ENCODE results near the gene ARL17B.
"Not testable (repeated sequence)": the region's sequence is repeated elsewhere in the genome, so short reads cannot be mapped to it uniquely, and the experiment has no call there.

Gene ARL17B

GRCh38 chr17:46266656-46267544 is 94.7 kb downstream of the ARL17B start:
- no peaks in the 10 kb centered on the region for H3K36me3 ChIP-seq (ENCODE audit: control insufficient read depth, insufficient read depth, low read length)
- 1 to 2% methylated on average over 84 to 86 of the region's 116 CpGs for WGBS, 2 experiments (ENCODE audit: insufficient coverage in 2 of 2)
- peaks cover 20% of the 10 kb centered on the region for H3K4me1 ChIP-seq (ENCODE audit: control insufficient read depth, insufficient read depth, low read length, poor library complexity, severe bottlenecking)
- H3K4me3 ChIP-seq (ENCODE audit: extremely low read depth, insufficient read depth, low read length, poor library complexity, severe bottlenecking) = peak overlapping the region; percentile 63
- peak overlapping the region; percentile 78 for H3K27ac ChIP-seq (ENCODE audit: low read depth, low read length, severe bottlenecking)
- H3K9me3 ChIP-seq (ENCODE audit: control insufficient read depth, low read length) = no peaks in the 10 kb centered on the region

- 23 to 25% methylated on average over 15 to 19 of the region's 21 CpGs for WGBS, 2 experiments (ENCODE audit: insufficient coverage in 2 of 2)
- H3K9me3 ChIP-seq (ENCODE audit: control insufficient read depth, low read length); H3K36me3 ChIP-seq (ENCODE audit: control insufficient read depth, insufficient read depth, low read length): not testable (repeated sequence)
- peak overlapping the region; percentile 78 for H3K27ac ChIP-seq (ENCODE audit: low read depth, low read length, severe bottlenecking)
- peak overlapping the region; percentile 63 for H3K4me3 ChIP-seq (ENCODE audit: extremely low read depth, insufficient read depth, low read length, poor library complexity, severe bottlenecking)
- H3K4me1 ChIP-seq (ENCODE audit: control insufficient read depth, insufficient read depth, low read length, poor library complexity, severe bottlenecking) = peaks cover 20% of the 10 kb centered on the region
These were observed 95.4 kb downstream of the ARL17B start for GRCh38 chr17:46266063-46266655.

- no peaks in the 10 kb centered on the region for H3K36me3 ChIP-seq (ENCODE audit: control insufficient read depth, insufficient read depth, low read length)
- H3K27ac ChIP-seq (ENCODE audit: low read depth, low read length, severe bottlenecking) = peak overlapping the region; percentile 91
- H3K4me1 ChIP-seq (ENCODE audit: control insufficient read depth, insufficient read depth, low read length, poor library complexity, severe bottlenecking) = peaks cover 20% of the 10 kb centered on the region
- 40 to 86% methylated on average over 1 of the region's 3 CpGs for WGBS, 2 experiments (ENCODE audit: insufficient coverage in 2 of 2)
- H3K9me3 ChIP-seq (ENCODE audit: control insufficient read depth, low read length) = no peaks in the 10 kb centered on the region
- no peak overlapping the region for H3K4me3 ChIP-seq (ENCODE audit: extremely low read depth, insufficient read depth, low read length, poor library complexity, severe bottlenecking)
These were observed 96.9 kb downstream of the ARL17B start for GRCh38 chr17:46264456-46265198.

GRCh38 chr17:46262271-46262670 is 99.3 kb downstream of the ARL17B start:
- 83 to 100% methylated on average over 3 to 4 of the region's 8 CpGs for WGBS, 2 experiments (ENCODE audit: insufficient coverage in 2 of 2)
- Histone ChIP-seq H3K36me3 (ENCODE audit: control insufficient read depth, insufficient read depth, low read length) (no peaks in the 10 kb centered on the region), H3K4me3 (ENCODE audit: extremely low read depth, insufficient read depth, low read length, poor library complexity, severe bottlenecking) (no peak overlapping the region), H3K27ac (ENCODE audit: low read depth, low read length, severe bottlenecking) (no peak overlapping the region), H3K9me3 (ENCODE audit: control insufficient read depth, low read length) (no peaks in the 10 kb centered on the region), H3K4me1 (ENCODE audit: control insufficient read depth, insufficient read depth, low read length, poor library complexity, severe bottlenecking) (peaks cover 20% of the 10 kb centered on the region)

GRCh38 chr17:46259845-46260661 is 101.5 kb downstream of the ARL17B start:
- WGBS, 2 experiments (ENCODE audit: insufficient coverage in 2 of 2) = 40% methylated on average over 1 of the region's 62 CpGs; no CpG with 5 or more reads in 1 of the 2 experiments
- H3K9me3 ChIP-seq (ENCODE audit: control insufficient read depth, low read length); H3K36me3 ChIP-seq (ENCODE audit: control insufficient read depth, insufficient read depth, low read length); H3K27ac ChIP-seq (ENCODE audit: low read depth, low read length, severe bottlenecking): not testable (repeated sequence)
- peaks cover 18% of the 10 kb centered on the region for H3K4me1 ChIP-seq (ENCODE audit: control insufficient read depth, insufficient read depth, low read length, poor library complexity, severe bottlenecking)
- H3K4me3 ChIP-seq (ENCODE audit: extremely low read depth, insufficient read depth, low read length, poor library complexity, severe bottlenecking) = peak overlapping the region; percentile 11

GRCh38 chr17:46256369-46256768 is 105.2 kb downstream of the ARL17B start:
- not testable (repeated sequence) for H3K9me3 ChIP-seq (ENCODE audit: control insufficient read depth, low read length); H3K36me3 ChIP-seq (ENCODE audit: control insufficient read depth, insufficient read depth, low read length); H3K27ac ChIP-seq (ENCODE audit: low read depth, low read length, severe bottlenecking); H3K4me3 ChIP-seq (ENCODE audit: extremely low read depth, insufficient read depth, low read length, poor library complexity, severe bottlenecking); H3K4me1 ChIP-seq (ENCODE audit: control insufficient read depth, insufficient read depth, low read length, poor library complexity, severe bottlenecking)
- WGBS, 2 experiments (ENCODE audit: insufficient coverage in 2 of 2) = no CpG with 5 or more reads among the region's 1 CpG

GRCh38 chr17:46254215-46254614 is 107.4 kb downstream of the ARL17B start:
- not testable (repeated sequence) for H3K27ac ChIP-seq (ENCODE audit: low read depth, low read length, severe bottlenecking); H3K4me1 ChIP-seq (ENCODE audit: control insufficient read depth, insufficient read depth, low read length, poor library complexity, severe bottlenecking)
- WGBS, 2 experiments (ENCODE audit: insufficient coverage in 2 of 2) = no CpG with 5 or more reads among the region's 6 CpGs

GRCh38 chr17:46253722-46254121 is 107.8 kb downstream of the ARL17B start:
- not testable (repeated sequence) for H3K9me3 ChIP-seq (ENCODE audit: control insufficient read depth, low read length); H3K27ac ChIP-seq (ENCODE audit: low read depth, low read length, severe bottlenecking); H3K36me3 ChIP-seq (ENCODE audit: control insufficient read depth, insufficient read depth, low read length); H3K4me1 ChIP-seq (ENCODE audit: control insufficient read depth, insufficient read depth, low read length, poor library complexity, severe bottlenecking); H3K4me3 ChIP-seq (ENCODE audit: extremely low read depth, insufficient read depth, low read length, poor library complexity, severe bottlenecking)
- 100% methylated on average over 1 of the region's 8 CpGs; no CpG with 5 or more reads in 1 of the 2 experiments for WGBS, 2 experiments (ENCODE audit: insufficient coverage in 2 of 2)

More at GRCh38 chr17:46254215-46254614, 107.4 kb downstream of the ARL17B start:
- H3K4me3 ChIP-seq (ENCODE audit: extremely low read depth, insufficient read depth, low read length, poor library complexity, severe bottlenecking); H3K36me3 ChIP-seq (ENCODE audit: control insufficient read depth, insufficient read depth, low read length); H3K9me3 ChIP-seq (ENCODE audit: control insufficient read depth, low read length): not testable (repeated sequence)

- 94 to 100% methylated on average over 1 to 13 of the region's 31 CpGs for WGBS, 2 experiments (ENCODE audit: insufficient coverage in 2 of 2)
- not testable (repeated sequence) for H3K4me3 ChIP-seq (ENCODE audit: extremely low read depth, insufficient read depth, low read length, poor library complexity, severe bottlenecking); H3K9me3 ChIP-seq (ENCODE audit: control insufficient read depth, low read length); H3K4me1 ChIP-seq (ENCODE audit: control insufficient read depth, insufficient read depth, low read length, poor library complexity, severe bottlenecking); H3K36me3 ChIP-seq (ENCODE audit: control insufficient read depth, insufficient read depth, low read length); H3K27ac ChIP-seq (ENCODE audit: low read depth, low read length, severe bottlenecking)
These were observed 108.8 kb downstream of the ARL17B start for GRCh38 chr17:46252804-46253203.

GRCh38 chr17:46249153-46249552 is 112.4 kb downstream of the ARL17B start:
- not testable (repeated sequence) for H3K9me3 ChIP-seq (ENCODE audit: control insufficient read depth, low read length); H3K36me3 ChIP-seq (ENCODE audit: control insufficient read depth, insufficient read depth, low read length); H3K4me1 ChIP-seq (ENCODE audit: control insufficient read depth, insufficient read depth, low read length, poor library complexity, severe bottlenecking); H3K4me3 ChIP-seq (ENCODE audit: extremely low read depth, insufficient read depth, low read length, poor library complexity, severe bottlenecking); H3K27ac ChIP-seq (ENCODE audit: low read depth, low read length, severe bottlenecking)
- WGBS, 2 experiments (ENCODE audit: insufficient coverage in 2 of 2) = 86 to 90% methylated on average over 2 of the region's 3 CpGs

Data from mesodermal cell (in vitro differentiated cells).